MM.1S (cell line): ENCODE results near the gene THOP1.

Experiments used
- DNase-seq: peaks from one replicate; pipeline ENCODE4 v3.0.0-alpha.2; 2015
- H2AFZ ChIP-seq: fragments of 300-600 bp; sonication (generic); 2 replicates; pipeline ENCODE4 v1.6.0; 2016; ENCODE audit warnings: antibody characterized with exemption, low read length
- H3F3A ChIP-seq: fragments of 300-600 bp; sonication (generic); 2 replicates; pipeline ENCODE4 v1.6.1; 2016; ENCODE audit warnings: mild to moderate bottlenecking, antibody characterized with exemption, low read length, moderate library complexity, mixed read lengths; ENCODE audit not compliant: insufficient read depth
- H3K27ac ChIP-seq: fragments of 300-600 bp; sonication (generic); 2 replicates; pipeline ENCODE4 v1.5.1; 2016; ENCODE audit warnings: mild to moderate bottlenecking, low read length
- H3K27me3 ChIP-seq: fragments of 300-600 bp; sonication (generic); replicated peaks from 2 replicates; pipeline ENCODE4 v1.6.0; 2016; ENCODE audit warnings: low read length; ENCODE audit not compliant: insufficient read depth
- H3K36me3 ChIP-seq: fragments of 300-600 bp; sonication (generic); replicated peaks from 2 replicates; pipeline ENCODE4 v1.6.1; 2016; ENCODE audit warnings: mild to moderate bottlenecking, low read length, mixed read lengths; ENCODE audit not compliant: insufficient read depth
- H3K4me1 ChIP-seq: fragments of 300-600 bp; sonication (generic); 2 replicates; pipeline ENCODE4 v1.6.1; 2016; ENCODE audit warnings: low read length, mixed read lengths
- H3K4me2 ChIP-seq: fragments of 300-600 bp; sonication (generic); 2 replicates; pipeline ENCODE4 v1.6.0; 2016; ENCODE audit warnings: low read depth, low read length
- H3K4me3 ChIP-seq: fragments of 300-600 bp; sonication (generic); 2 replicates; pipeline ENCODE4 v1.5.1; 2016; ENCODE audit warnings: low read length, mixed read lengths
- H3K79me2 ChIP-seq: fragments of 300-600 bp; sonication (generic); 2 replicates; pipeline ENCODE4 v1.6.1; 2016; ENCODE audit warnings: mixed run types, low read length, mixed read lengths
- H3K9ac ChIP-seq: fragments of 300-600 bp; sonication (generic); 2 replicates; pipeline ENCODE4 v1.6.1; 2016; ENCODE audit warnings: low read length, mixed read lengths
- H3K9me2 ChIP-seq: fragments of 300-600 bp; sonication (generic); replicated peaks from 2 replicates; pipeline ENCODE4 v1.6.1; 2016; ENCODE audit warnings: mild to moderate bottlenecking, low read length, mixed read lengths; ENCODE audit not compliant: insufficient read depth
- H3K9me3 ChIP-seq: fragments of 300-600 bp; sonication (generic); replicated peaks from 2 replicates; pipeline ENCODE4 v1.6.1; 2016; ENCODE audit warnings: mild to moderate bottlenecking, low read length, mixed read lengths; ENCODE audit not compliant: insufficient read depth
- H4K20me1 ChIP-seq: fragments of 300-600 bp; sonication (generic); 2 replicates; pipeline ENCODE4 v1.6.1; 2016; ENCODE audit warnings: mild to moderate bottlenecking, low read length, moderate library complexity, mixed read lengths; ENCODE audit not compliant: insufficient read depth
- EZH2 ChIP-seq: fragments of 300-600 bp; sonication (generic); optimal IDR thresholded peaks from 2 replicates; pipeline ENCODE3; 2017; ENCODE audit warnings: low read depth, mild to moderate bottlenecking, antibody characterized with exemption, low read length, mixed read lengths
- EZH2phosphoT487 ChIP-seq: fragments of 300-600 bp; sonication (generic); IDR thresholded peaks from 2 replicates; pipeline ENCODE4 v1.6.1; 2018; ENCODE audit warnings: antibody characterized with exemption, low read length
- TF ChIP-seq, protein P1 (sequence below): fragments of 300-600 bp; sonication (generic); IDR thresholded peaks from 2 replicates; pipeline ENCODE4 v1.5.1; 2016; ENCODE audit warnings: antibody characterized with exemption, low read length, mixed read lengths

THOP1 gene

DNA sequence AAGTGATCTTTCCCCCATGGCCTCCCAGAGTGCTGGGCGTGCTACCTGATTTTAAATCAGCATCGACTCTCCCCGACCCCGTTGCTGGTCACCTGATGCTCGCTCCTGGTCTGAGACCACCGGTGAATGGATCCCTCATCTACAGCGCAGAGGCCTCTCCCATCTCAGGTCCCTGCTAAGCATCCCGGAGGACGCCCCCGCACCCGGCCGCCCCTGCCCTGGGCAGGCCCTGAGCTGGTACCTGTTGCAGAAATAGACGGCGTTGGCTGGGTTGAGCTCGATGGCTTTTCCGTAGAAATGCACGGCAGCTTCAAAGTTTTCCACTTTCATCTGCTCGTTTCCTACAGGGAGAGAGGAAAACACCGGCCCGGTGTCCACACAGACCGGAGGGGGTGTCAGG is 20.4 kb upstream of the THOP1 start:
- no peaks in the 10 kb centered on the region for H3F3A ChIP-seq
- H3K9me3 ChIP-seq: no peaks in the 10 kb centered on the region
- H3K36me3 ChIP-seq: peaks cover 10% of the 10 kb centered on the region
- no peak overlapping the region for H3K27ac ChIP-seq
- H3K79me2 ChIP-seq: peaks cover 26% of the 10 kb centered on the region
- H3K9me2 ChIP-seq: no peaks in the 10 kb centered on the region
- no peaks in the 10 kb centered on the region for H3K27me3 ChIP-seq
- H2AFZ ChIP-seq: no peak overlapping the region
- DNase-seq: no peak
- no peak overlapping the region for H3K4me2 ChIP-seq
- H3K4me1 ChIP-seq: no peaks in the 10 kb centered on the region
- H4K20me1 ChIP-seq: peaks cover 7% of the 10 kb centered on the region; the same call in 1 of the 2 replicates
- no peak overlapping the region for H3K4me3 ChIP-seq
- H3K9ac ChIP-seq: no peak overlapping the region
- TF ChIP-seq EZH2phosphoT487 (no peak), EZH2 (no peak)
- TF ChIP-seq, protein P1, sequence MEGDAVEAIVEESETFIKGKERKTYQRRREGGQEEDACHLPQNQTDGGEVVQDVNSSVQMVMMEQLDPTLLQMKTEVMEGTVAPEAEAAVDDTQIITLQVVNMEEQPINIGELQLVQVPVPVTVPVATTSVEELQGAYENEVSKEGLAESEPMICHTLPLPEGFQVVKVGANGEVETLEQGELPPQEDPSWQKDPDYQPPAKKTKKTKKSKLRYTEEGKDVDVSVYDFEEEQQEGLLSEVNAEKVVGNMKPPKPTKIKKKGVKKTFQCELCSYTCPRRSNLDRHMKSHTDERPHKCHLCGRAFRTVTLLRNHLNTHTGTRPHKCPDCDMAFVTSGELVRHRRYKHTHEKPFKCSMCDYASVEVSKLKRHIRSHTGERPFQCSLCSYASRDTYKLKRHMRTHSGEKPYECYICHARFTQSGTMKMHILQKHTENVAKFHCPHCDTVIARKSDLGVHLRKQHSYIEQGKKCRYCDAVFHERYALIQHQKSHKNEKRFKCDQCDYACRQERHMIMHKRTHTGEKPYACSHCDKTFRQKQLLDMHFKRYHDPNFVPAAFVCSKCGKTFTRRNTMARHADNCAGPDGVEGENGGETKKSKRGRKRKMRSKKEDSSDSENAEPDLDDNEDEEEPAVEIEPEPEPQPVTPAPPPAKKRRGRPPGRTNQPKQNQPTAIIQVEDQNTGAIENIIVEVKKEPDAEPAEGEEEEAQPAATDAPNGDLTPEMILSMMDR: no peak

DNA sequence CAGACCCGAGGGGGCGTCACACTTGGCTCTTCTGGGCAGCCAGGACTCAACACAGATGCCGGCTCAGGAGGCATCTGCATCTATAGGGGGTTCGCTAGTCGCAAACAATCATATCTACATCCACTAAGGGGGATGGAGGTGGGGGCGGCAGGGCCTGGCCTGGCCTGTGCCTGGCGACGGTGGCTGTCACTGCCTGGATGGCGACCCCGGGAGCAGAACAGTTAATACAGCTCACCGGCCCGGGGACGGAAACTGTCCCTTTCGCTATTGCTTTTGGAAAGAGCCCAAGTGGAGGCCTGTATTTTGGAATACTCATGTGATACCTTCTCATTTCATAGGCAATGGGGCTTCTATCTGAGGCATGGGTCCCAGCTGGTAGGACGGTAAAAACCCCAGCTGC is 19.9 kb upstream of the THOP1 start:
- H3K4me3 ChIP-seq: no peak overlapping the region
- H3K27me3 ChIP-seq: no peaks in the 10 kb centered on the region
- H3K36me3 ChIP-seq: peaks cover 10% of the 10 kb centered on the region
- no peaks in the 10 kb centered on the region for H3K9me3 ChIP-seq
- TF ChIP-seq EZH2phosphoT487 (no peak), EZH2 (no peak)
- TF ChIP-seq, protein P1: no peak
- H3K9me2 ChIP-seq: no peaks in the 10 kb centered on the region
- H2AFZ ChIP-seq: no peak overlapping the region
- no peak for DNase-seq
- no peak overlapping the region for H3K9ac ChIP-seq
- peaks cover 7% of the 10 kb centered on the region; the same call in 1 of the 2 replicates for H4K20me1 ChIP-seq
- peaks cover 30% of the 10 kb centered on the region for H3K79me2 ChIP-seq
- H3K4me1 ChIP-seq: no peaks in the 10 kb centered on the region
- no peak overlapping the region for H3K27ac ChIP-seq
- no peak overlapping the region for H3K4me2 ChIP-seq
- H3F3A ChIP-seq: no peaks in the 10 kb centered on the region

DNA sequence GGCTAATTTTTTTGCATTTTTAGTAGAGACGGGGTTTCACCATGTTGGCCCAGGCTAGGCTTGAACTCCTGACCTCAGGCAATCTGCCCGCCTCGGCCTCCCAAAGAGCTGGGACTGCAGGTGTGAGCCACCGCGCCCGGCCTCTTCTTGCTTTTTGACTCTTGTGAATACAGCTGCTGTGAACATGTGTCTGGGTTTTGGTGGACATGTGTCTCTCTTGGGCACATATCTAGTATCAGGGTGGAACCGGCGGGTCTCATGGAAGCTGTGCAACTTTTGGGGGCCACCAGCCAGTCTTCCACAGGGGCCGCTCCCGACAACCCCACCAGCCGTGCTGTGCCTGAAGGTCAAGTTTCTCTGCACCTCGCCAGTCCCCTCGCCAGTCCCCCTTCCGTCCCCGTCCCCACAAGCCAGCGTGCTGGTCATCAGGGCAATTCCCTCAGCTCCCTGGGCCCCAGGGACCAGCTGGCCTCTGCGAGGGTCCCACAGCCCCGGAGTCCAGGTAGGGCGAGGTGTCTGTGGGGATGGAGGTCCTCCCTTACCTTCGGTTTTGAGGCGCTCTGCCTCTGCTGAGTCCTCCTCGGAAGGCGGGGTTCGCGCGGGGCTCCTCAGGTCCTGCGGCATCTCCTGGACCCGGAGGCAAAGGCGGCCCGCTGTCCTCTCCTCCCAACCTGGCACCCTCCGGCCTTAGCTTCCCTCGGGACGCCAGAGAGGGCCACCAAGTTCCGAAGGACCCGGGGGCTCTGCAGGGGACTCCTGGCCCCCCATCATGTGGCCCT is 18.5 kb upstream of the THOP1 start:
- no peak overlapping the region for H3K27ac ChIP-seq
- H4K20me1 ChIP-seq: peaks cover 9% of the 10 kb centered on the region
- no peak for TF ChIP-seq EZH2
- TF ChIP-seq, protein P1: no peak
- no peak for TF ChIP-seq EZH2phosphoT487
- no peaks in the 10 kb centered on the region for H3K9me3 ChIP-seq
- H3K9ac ChIP-seq: no peak overlapping the region
- no peak overlapping the region for H3K4me3 ChIP-seq
- no peak overlapping the region for H2AFZ ChIP-seq
- H3K4me2 ChIP-seq: no peak overlapping the region
- DNase-seq: no peak
- no peaks in the 10 kb centered on the region for H3K27me3 ChIP-seq
- H3F3A ChIP-seq: no peaks in the 10 kb centered on the region
- peaks cover 44% of the 10 kb centered on the region for H3K79me2 ChIP-seq
- H3K36me3 ChIP-seq: peaks cover 10% of the 10 kb centered on the region
- H3K9me2 ChIP-seq: no peaks in the 10 kb centered on the region
- H3K4me1 ChIP-seq: no peaks in the 10 kb centered on the region
